ENCODE measurements around the gene LCE1F.

- no peak for TF ChIP-seq CTCF (IDR thresholded peaks at IDR 0.05)
- no peak for TF ChIP-seq POLR2AphosphoS5 (IDR thresholded peaks at IDR 0.05; ENCODE audit: insufficient read depth in 1 of 2, low read depth in 1 of 2)
- TF ChIP-seq POLR2A (IDR thresholded peaks at IDR 0.05) = no peak
Measured at GRCh38 chr1:152768847-152769533, 6.0 kb upstream of the LCE1F start.
